Adrenal gland (tissue), 5 donors: Measurements from ENCODE around the gene EBF3.

Experiments
- POLR2A ChIP-seq, 2 donors: fragments of 450-650 bp; IDR thresholded peaks; one replicate each; pipeline ENCODE4 v1.6.1; 2017; ENCODE audit warnings: antibody characterized with exemption in 2 of 2, mild to moderate bottlenecking in 2 of 2, moderate library complexity in 1 of 2
- TF ChIP-seq, protein P1 (sequence below), 6 experiments: fragments of 450-650 bp in 4 of 6; fragments of 200-600 bp in 2 of 6; sonication (generic) in 1 of 6; IDR thresholded peaks; 1 replicate in 5 of 6; 2 replicates in 1 of 6; pipeline versions ENCODE4 v1.5.1 to v1.8.0; 2016 to 2021; ENCODE audit warnings: antibody characterized with exemption in 6 of 6, mild to moderate bottlenecking in 2 of 6, moderate library complexity in 1 of 6
- donor health status: DM: no; HTN: no; CAD: no.

DNA sequence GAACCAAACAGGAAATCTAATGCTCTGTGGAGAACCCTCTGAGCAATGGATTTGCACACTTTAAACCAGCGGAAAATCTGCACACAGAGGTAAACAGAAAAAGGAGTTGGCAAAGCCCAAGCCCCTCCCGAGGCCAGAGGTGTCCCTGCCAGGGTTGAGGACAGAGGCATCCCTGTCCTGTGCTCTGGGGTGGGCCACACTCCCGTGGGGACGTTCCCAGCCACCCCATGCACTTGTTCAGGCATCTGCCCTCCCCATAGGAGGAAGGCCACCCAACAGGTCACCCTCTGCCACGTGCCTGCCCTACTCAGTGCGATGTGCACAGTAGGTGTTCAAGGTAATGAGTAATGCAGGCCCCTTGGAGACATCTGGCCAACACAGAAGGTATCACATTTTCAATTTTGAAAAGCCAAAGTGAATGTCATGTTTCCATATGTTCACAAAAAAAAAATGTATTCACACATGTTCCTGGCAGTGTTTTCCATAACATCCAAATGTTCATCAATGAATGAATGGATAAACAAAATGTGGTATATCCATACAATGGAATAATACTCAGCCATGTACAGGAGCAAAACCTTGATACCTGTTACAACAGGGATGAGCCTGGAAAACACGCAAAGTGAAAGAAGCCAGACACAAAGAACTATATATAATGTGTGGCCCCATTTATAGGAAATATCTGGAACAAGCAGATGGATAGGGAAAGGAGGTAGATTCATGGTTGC, 108.1 kb downstream of the EBF3 start:
- TF ChIP-seq, protein P1, sequence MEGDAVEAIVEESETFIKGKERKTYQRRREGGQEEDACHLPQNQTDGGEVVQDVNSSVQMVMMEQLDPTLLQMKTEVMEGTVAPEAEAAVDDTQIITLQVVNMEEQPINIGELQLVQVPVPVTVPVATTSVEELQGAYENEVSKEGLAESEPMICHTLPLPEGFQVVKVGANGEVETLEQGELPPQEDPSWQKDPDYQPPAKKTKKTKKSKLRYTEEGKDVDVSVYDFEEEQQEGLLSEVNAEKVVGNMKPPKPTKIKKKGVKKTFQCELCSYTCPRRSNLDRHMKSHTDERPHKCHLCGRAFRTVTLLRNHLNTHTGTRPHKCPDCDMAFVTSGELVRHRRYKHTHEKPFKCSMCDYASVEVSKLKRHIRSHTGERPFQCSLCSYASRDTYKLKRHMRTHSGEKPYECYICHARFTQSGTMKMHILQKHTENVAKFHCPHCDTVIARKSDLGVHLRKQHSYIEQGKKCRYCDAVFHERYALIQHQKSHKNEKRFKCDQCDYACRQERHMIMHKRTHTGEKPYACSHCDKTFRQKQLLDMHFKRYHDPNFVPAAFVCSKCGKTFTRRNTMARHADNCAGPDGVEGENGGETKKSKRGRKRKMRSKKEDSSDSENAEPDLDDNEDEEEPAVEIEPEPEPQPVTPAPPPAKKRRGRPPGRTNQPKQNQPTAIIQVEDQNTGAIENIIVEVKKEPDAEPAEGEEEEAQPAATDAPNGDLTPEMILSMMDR (IDR thresholded peaks at IDR 0.05), result no peak
- no peak for TF ChIP-seq POLR2A (IDR thresholded peaks at IDR 0.05)
